NCI-H2171 treated with DMSO at 0.1 percent for 48 hours (cell line): ENCODE measurements around the gene LIMK2.
"Not testable (repeated sequence)": the region's sequence is repeated elsewhere in the genome, so short reads cannot be mapped to it uniquely, and the experiment has no call there.

Source experiments
- DNase-seq: peaks from one replicate; lab custom pipeline; 2025; lab: John Stamatoyannopoulos, UW

LIMK2 gene

DNA sequence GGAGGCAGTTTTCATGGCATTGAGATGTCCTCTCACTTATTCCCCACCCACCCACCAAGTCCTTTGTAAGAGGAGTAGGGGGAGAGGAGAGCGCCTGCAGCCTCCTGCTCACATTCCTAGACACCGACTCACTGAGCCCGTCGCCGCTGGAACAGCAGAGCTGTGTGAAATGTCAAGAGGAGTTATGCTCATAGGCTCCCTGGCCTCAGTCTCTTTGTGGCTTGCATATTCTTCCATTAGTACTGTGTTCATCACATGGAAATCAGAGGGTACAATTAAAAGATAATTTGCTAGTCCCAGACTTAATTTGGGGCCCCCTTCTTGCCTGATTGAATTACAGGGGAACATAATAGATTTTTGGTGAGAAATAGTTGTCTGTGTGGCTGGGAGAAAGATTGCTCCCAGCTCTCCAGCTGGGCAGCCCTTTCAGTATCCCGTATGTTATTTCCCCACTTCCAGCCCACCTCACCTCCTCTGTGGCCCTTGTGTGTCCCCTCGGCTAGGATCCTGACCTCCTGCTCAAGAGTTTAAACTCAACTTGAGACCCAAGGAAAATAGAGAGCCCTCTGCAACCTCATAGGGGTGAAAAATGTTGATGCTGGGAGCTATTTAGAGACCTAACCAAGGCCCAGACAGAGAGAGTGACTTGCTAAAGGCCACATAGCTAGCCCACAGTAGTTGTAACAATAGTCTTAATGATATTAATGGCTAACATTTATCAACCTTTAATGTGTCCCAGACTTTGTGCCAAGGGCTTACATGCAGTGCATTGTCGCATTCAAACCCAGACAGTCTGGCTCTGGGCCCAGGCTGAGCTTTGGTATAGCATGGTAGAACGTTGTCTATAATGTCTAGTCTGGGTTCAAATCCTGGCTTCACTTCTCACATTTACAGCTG, 32.2 kb downstream of the LIMK2 start:
- DNase-seq, result no peak

DNA sequence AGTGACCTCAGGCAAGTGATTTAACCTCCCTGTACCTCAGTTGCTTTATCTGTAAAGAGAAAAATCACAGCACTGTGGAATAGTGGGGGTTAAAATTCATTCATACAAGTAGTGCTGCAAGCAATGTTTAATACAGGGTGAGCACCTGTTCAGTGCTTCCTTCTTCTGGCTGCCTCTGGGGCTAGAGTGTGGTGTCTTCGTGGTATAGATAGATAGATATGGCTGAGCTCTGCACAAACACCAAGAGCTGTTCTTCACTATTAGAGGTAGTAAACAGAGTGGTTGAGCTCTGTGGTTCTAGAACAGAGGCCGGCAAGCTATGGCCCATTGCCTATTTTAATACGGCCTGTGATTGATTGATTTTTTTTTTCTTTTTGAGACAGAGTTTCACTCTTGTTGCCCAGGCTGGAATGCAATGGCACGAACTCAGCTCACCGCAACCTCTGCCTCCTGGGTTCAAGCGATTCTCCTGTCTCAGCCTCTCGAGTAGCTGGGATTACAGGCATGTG, 32.9 kb downstream of the LIMK2 start:
- no peak for DNase-seq

DNA sequence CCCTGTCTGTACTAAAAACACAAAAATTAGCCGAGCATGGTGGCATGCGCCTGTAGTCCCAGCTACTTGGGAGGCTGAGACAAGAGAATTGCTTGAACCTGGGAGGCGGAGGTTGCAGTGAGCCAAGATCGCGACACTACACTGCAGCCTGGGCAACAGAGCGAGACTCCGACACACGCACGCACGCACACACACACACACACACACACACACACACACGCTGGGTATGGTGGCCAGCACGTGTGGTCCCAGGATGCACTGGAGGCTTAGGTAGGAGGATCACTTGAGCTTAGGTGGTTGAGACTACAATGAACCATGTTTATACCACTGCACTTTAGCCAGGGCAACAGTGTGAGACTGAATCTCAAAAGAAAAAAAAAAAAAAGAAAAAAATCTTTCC, 33.9 kb downstream of the LIMK2 start:
- not testable (repeated sequence) for DNase-seq

DNA sequence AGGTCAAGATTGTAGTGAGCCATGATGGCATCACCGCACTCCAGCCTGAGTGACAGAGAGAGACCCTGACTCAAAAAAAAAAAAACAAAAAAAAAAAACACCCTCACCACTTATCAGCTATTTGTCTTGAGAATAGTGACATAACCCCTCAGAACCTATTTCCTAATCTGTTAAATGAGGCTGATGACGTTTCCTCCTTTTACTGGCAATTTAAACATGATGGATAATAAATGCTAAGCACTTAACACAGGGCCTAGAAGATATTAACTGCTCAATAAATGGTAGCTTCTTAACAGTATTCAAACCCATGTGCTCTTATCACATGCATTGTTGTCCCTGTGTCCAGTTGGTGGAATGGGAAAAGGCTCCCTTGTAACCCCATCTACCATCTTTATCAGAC, 34.6 kb downstream of the LIMK2 start:
- no peak for DNase-seq

DNA sequence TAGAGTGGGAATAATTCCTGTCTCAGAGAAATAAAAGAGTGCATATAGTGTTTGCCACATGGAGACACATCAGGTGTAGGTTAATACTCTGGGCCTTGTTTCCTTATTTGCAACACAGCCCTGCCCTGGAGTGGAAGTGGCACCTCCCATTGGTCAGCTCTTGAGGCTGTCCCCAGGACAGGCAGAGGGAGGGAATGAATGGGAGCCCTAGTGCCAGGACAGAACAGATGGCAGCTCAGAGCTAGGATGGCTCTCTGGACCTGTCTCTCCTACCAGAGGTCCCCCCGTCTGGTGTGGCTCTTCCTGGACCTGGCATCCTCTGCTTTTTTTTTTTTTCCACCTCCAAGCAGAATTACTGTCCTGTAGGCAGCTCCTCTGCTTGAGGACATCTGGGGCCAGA, 35.6 kb downstream of the LIMK2 start:
- no peak for DNase-seq

DNA sequence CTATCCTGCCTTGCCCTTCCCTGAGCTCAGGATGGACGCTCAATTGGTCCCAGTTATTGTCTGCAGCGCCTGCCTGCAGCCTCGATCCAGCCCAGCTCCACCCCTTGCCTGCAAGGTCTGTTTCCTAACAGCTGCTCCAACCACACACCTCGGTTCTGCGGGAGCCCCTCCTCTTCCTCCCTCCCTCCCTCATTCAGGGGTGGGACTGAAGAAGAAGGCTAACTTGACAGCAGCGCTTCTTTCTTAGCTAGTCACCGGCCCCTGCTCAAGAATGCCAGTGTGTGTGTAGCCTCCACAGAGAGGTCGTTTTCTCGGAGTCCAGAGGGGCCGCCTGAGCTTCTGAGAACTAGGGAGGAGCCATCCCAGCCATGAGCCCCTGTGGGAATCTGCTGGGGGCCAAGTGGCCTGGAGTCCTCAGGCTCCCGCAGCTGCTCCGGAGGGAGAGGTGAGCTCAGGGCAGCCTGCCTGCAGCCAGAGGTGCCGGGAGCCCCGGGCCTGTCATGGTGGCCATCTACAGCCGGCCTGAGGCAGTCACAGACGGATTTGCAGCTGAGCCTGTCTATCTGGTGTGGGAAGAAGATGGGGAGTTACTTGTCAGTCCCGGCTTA, 36.1 kb downstream of the LIMK2 start:
- peak; percentile 4 for DNase-seq

DNA sequence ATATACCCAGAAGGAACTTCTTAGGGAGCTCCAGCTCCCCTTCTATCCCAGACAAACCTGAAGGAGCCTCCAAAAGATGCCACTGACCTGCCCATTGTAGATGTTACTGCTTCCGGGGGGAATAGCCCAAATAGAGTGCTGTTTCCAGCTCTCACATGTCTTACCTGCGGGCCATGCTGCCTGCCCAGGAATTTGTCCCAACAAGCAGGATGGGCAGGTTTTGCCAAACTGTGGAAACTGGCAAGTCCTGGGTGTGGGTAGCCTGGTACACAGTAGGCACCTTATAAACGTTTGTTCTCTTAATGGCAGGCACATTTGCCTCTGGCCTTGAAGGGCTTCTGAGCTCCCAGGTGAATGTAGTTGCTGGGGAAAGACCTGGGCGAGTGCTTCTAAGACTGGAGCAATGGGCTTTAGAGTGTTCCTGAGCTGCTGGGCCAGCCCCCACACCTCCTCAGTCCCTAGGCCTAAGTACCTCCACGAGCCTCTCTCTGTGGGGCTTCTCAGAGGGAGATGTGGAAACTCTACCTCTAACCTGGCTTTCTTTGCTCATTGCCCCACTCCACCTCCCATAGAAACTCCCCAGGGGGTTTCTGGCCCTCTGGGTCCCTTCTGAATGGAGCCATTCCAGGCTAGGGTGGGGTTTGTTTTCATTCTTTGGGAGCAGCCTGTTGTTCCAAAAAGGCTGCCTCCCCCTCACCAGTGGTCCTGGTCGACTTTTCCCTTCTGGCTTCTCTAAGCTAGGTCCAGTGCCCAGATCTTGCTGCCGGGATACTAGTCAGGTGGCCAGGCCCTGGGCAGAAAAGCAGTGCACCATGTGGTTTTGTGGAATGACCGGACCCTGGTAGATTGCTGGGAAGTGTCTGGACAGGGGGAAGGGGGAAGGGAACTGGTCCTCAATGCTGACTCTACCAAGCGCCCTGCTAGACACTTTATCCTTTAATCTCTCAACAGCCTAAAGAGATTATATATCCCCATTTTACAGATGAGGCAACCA, 37.2 kb downstream of the LIMK2 start:
- no peak for DNase-seq

DNA sequence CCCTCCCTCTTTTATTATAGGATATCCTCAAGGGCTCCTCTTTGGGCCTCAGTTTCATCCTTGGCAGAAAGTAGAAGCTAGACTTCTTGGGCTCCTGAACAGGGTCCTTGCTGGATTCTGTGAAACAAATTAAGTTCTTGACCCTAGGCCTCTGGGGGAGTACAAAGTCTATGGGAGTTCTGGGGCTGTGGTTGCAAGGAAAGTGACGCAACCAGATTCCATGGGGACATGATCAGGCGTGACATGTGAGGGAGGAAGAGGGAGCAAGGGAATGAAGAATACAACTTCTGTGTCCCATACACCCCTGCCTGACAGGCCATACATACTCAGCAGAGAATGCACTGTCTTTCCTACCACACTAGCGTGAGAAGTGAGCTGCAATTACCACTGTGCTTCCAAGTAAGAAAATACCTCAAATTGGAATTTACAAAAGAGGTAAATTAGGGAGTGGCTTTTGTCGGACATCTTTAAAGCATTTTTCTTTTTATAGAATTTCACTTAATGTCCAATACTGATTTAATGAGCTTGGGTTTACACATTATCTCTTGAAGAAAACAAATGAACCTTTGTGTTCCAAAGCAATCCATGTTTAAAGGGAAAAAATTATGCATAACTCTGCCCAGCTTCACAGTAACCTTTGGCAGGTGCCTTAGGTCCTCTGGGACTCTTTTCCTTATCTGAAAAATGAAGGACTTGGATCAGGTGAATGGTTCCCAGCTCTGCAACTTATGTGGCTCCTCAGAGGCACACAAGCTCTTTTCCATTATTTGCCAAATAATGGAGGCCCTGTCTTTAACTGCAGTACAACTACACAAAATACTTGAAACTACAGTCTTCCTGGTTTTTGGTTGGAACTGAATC, 38.9 kb downstream of the LIMK2 start:
- DNase-seq, result no peak

DNA sequence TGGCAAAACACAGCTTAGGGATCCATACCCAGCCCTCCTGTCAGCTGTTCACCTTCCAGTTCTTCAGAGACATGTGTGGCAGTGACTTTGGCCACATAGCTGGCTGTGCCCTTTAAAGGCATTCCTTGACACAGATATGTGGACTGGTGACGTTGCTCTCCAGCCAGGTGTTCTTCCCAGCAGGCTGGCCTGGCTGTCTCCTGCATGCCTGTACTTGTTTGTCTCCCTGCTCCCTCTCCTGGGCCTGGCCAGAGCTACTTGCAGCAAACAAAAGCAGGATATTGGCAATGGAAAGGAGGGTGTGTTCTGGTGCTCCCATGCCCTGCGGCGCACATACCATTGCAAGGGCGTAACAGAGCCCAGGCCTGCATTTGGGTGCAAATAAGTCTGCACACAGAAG, 41.9 kb downstream of the LIMK2 start:
- peak; percentile 6 for DNase-seq

DNA sequence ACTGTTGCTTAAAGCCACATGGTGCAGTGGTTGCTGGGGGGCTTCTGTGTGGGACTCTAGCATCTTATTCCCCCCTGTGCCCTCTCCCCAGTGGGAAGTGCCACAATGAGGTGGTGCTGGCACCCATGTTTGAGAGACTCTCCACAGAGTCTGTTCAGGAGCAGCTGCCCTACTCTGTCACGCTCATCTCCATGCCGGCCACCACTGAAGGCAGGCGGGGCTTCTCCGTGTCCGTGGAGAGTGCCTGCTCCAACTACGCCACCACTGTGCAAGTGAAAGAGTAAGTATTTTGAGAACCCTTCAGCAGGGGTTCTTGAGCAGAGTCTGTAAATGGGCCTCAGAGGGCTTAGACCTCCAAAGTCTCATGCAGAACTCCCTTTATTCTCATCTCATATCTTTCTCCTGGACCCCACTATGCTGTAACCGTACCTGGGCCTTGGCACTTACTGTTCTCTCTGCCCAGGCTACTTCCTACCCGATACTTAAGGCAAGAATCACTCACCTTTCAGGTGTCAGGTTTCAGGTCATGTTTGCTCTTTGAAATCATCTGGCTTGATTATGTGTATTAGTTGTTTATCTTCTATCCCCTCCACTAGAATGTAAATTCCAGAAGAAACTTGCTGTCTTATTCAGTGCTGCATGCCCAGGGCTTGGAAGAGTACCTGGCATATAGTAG, 47.8 kb downstream of the LIMK2 start:
- no peak for DNase-seq

DNA sequence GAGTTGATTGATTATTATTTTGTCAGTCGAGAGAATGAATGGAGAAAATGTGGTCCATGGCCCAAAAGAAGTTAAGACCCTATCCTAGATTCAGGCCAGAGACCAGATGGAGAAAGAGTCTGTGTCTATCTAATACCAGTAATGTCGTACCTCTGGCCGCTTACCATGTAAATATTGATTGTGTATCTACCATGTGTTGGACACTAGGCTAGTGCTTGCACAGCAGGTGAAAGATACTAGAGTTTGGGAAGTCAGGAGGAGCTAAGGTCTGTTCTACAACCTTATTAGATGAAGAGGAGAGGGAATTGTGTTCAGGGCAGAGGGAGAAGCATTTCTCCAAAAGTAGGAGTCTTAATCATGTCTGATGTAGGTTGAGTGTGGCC, 48.4 kb downstream of the LIMK2 start:
- DNase-seq, result no peak

DNA sequence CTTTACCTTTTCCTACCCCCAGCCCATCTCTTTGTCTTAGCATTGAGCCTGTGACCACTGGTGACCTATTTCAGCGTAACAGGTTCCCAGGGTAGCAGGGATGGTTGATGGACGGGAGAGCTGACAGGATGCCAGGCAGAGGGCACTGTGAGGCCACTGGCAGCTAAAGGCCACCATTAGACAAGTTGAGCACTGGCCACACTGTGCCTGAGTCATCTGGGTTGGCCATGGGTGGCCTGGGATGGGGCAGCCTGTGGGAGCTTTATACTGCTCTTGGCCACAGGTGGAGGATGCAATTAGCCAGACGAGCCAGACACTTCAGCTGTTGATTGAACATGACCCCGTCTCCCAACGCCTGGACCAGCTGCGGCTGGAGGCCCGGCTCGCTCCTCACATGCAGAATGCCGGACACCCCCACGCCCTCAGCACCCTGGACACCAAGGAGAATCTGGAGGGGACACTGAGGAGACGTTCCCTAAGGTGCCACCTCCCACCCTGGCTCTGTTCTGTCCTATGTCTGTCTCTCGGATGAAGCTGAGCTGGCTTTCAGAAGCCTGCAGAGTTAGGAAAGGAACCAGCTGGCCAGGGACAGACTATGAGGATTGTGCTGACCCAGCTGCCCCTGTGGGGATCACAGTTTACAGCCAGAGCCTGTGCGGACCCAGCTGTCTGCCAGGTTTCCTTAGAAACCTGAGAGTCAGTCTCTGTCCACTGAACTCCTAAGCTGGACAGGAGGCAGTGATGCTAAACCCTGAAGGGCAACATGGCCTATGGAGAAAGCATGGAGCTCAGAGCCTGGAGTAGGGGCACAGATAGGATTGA, 50.4 kb downstream of the LIMK2 start:
- DNase-seq, result no peak

DNA sequence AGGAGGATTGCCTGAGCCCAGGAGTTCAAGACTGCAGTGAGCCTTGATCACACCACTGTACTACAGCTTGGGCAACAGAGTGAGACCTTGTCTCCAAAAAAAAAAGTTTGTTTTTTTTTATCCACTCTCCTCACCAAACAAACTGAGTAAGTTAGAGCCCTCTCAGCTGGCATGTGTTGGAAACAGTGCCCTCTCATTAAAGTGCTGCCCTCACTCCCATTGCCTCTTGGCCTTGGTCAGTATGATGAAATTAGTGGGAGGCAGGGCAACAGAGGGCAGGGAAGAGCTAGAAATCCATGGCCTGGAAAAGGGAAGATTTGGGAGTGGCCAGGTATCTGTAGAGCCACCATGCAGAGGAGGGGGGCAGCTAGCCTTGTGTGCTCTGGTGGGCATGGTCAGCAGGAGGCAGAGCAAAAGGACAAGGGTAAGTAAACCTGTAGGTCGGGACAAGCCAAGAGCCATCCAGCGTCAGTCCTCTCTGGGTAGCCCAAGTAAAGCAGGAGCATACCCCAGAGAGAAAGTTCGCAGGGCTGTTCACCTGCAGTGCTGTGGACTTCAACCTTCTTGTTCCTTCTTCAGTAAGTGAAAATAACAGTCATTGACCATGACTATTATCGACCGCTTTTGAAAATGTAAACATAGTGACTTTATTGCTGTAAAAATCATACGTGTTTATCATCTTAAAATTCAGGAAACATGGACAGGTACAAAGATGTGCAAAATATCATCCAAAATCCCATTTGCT, 52.0 kb downstream of the LIMK2 start:
- DNase-seq, result no peak

DNA sequence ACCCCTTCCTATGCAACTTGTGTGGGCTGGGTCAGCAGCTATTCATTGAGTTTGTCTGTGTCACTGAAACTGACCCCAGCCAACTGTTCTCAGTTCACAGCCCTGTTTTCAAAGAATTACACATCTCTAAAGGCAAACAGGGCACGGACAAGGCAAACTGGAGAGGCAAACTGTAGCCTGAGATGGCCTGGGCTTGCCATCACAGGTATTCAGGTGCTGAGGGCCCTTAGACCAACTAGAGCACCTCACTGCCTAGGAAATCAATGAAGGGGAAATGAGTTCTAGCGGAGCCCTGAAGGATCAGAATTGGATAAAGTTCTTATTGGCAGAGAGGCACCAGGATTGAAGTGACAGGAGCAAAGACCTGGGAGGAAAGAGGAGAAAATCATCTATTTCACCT, 56.2 kb downstream of the LIMK2 start:
- DNase-seq, result no peak

DNA sequence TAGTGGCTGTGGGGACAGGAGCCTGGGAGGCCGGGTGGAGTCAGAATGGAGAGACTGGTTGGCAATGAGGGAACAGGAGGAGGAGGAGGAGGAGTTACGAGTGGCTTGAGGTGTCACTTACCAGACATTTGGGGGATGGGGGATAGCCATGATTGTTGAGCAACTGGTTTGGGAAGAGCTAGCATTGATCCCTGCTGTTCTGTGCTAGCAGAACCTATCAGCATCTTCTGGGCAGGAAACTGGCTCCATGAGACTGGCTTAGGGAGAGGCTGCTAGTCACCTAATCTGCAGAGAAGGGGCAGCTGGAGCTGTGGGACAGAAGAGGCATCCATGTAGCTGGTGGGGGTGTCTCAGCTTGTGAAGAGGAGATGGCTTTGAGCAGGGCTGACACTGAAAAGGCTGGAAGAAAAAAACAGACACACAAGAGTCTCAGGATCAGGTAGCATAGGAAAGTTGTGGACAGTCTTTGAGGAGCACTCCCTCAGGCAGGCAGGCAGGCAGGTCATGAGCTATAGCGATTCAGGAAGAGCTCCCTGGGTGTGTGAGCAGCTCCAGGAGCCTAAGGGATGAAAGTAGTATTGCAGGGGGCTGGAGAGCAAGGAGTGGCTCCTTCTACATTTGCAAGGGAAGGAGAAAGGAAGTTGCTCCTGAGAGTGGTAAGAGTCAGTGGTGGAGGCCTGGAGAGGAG, 57.9 kb downstream of the LIMK2 start:
- DNase-seq, result no peak

DNA sequence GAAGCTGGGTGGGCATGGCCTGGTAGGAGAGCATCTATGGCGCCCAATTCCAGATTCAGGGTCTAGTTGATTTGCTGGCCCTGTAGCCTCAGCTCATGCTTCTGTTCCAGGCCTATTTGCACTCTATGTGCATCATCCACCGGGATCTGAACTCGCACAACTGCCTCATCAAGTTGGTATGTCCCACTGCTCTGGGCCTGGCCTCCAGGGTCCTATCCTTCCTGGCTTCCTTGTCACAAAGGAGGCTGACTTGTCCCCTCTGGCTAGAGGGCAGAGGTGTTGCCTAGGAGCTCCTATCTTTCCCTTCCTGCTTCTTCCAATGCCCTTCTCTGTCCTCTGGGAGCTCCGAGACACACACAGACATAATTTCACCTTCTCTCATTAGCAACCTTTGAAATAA, 58.9 kb downstream of the LIMK2 start:
- DNase-seq, result no peak

DNA sequence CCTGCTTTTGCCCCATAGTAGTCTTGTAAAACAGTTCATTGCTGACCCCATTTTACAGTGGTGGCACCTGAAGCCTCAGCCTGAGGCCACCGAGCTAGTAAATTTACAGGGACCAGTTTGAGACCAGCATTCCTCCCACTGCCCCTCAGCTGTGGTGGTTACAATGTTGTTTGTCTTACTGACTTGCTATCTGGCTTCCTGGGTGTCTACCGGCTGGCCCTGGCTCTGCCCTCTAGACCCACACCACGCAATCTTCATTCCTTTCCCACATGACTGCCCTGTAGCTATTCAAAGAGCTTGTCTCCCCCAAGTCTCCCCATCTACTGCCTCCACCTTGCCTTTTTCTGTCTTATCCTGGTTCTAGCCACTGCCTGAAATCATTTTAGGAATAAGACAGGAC, 59.4 kb downstream of the LIMK2 start:
- DNase-seq, result no peak
